Measurements from ENCODE around the gene TSPAN18.

TSPAN18 gene

GRCh38 chr11:44726283-44727113 lies at the start of gene TSPAN18:
Gene TSPAN18 (plus strand): TSS chr11:44726962. CDS start chr11:44906417, 179,455 bp downstream.
- no peak for DNase-seq (ENCODE audit: low spot score)

- DNase-seq (ENCODE audit: low spot score): no peak
Measured at GRCh38 chr11:44680982-44681597, 45.7 kb upstream of the TSPAN18 start.

DNA sequence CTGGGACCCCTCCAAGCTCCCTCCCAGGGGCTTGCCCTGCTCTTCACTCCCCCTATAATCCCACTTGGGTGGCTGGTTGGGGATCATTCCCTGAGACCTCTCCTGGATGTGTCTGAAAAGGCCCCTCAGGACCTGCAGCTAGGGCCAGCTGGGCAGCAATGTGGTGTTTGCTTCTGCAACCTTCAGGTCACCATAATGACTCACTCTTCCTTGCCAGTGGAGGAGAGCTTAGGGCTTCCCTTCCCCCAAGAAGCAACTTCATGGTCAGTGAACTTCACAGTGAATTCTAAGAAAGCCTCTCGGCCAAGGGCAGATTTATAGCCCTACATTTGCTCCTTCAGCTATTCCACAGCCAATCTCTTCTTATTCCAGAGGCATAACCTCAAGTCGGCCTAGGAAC lies 45.1 kb upstream of the TSPAN18 start:
- no peak for DNase-seq (ENCODE audit: low spot score)

- no peak for DNase-seq (ENCODE audit: low spot score)
Measured at GRCh38 chr11:44684859-44685281, 41.9 kb upstream of the TSPAN18 start.

GRCh38 chr11:44687388-44687787 lies 39.4 kb upstream of the TSPAN18 start:
- no peak for DNase-seq (ENCODE audit: low spot score)

GRCh38 chr11:44689265-44689664 lies 37.5 kb upstream of the TSPAN18 start:
- no peak for DNase-seq (ENCODE audit: low spot score)

GRCh38 chr11:44690651-44691050 lies 36.1 kb upstream of the TSPAN18 start:
- no peak for DNase-seq (ENCODE audit: low spot score)

DNA sequence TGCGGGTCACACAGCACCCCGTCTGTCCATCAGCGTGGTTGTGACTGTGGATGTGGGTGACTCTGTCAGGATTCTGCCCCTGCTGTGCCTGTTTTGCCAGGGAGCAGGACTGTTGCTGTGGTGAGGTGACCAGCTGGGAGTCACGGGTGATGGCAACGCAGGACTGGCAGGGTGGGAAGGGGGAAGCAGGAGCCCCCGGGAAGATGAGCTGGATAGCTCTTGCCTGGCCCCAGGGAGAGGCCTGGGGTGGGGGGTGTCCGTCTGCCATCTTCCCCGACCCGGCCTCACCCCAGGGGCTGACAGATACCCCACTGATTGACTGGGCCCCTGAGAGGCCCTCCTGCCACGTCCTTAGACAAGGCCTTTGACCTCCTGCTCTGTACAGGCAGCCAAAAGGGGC lies 34.3 kb upstream of the TSPAN18 start:
- DNase-seq (ENCODE audit: low spot score): no peak

DNA sequence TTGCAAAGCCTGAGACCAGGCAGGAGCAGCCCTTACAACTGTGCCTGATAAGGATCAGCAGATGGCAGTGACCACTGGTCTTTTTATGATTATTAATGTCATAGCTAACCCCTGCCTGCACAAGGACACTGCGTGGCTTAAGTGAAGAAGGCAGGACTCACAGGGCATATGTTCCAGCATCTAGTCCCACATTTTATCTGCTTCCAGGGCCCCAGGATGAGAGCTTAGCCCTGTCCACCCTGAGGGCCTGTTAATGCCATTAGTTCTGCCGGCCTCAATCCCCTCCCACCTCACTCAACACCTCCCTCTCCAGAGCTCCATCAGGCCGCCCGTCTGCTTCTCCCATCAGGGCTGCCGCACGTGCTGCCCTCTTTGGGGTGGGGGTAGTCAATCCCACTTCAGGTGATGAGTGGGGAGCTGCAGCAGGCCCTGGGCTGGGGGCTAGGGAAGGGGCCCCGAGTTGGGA lies 33.1 kb upstream of the TSPAN18 start:
- no peak for DNase-seq (ENCODE audit: low spot score)

DNA sequence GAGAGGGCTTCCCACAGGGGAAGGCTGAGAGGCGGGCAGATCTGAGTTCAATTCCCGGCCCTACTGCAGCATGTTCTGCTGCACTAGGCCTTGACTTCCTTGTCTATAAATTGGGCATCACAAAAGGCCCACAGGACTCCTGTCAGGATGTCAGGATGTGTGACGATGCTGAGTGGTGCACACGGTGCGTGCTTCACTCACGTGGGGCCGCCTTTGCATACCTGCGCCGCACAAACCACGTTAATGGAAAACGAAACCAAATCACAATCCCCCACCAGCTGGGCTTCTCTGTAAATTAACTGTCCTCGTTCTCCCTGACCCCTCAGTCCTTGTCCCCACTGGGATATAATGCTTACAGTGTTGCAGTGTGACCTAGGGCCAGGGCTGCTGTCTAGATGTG lies 32.3 kb upstream of the TSPAN18 start:
- DNase-seq (ENCODE audit: low spot score): no peak

DNA sequence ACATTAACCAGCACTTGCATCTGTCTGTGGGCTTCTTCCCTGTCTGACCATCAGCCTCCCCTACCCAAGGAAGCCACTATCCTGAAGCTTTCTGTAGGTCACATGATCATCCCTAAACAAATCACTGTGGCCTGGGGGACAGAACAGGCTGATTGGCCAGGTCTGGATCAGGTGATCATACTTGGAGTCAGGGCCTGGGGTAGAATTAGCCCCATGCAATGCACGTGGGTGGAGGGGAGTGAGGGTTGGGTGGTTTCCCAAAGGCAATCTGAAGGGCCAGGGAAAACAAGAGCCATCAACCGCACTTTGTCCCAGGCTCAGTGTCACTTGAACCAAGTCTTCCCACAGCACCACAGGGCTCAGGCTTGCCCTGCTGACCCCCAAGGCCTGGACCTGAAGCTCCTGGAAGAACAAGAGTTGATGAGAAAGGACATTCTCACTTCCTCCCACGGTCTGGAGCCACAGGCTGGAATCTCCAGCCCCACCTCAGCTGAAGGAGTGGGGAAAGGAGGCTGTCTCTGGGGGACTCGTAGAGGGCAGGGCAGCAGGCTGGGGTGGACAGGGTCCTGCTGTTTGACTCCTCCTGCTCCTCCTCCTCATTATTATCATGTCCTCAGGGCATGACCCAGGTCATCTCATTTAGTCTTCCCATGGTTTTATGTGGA lies 31.5 kb upstream of the TSPAN18 start:
- DNase-seq (ENCODE audit: low spot score): no peak

GRCh38 chr11:44698252-44698912 lies 28.4 kb upstream of the TSPAN18 start:
- no peak for DNase-seq (ENCODE audit: low spot score)

DNA sequence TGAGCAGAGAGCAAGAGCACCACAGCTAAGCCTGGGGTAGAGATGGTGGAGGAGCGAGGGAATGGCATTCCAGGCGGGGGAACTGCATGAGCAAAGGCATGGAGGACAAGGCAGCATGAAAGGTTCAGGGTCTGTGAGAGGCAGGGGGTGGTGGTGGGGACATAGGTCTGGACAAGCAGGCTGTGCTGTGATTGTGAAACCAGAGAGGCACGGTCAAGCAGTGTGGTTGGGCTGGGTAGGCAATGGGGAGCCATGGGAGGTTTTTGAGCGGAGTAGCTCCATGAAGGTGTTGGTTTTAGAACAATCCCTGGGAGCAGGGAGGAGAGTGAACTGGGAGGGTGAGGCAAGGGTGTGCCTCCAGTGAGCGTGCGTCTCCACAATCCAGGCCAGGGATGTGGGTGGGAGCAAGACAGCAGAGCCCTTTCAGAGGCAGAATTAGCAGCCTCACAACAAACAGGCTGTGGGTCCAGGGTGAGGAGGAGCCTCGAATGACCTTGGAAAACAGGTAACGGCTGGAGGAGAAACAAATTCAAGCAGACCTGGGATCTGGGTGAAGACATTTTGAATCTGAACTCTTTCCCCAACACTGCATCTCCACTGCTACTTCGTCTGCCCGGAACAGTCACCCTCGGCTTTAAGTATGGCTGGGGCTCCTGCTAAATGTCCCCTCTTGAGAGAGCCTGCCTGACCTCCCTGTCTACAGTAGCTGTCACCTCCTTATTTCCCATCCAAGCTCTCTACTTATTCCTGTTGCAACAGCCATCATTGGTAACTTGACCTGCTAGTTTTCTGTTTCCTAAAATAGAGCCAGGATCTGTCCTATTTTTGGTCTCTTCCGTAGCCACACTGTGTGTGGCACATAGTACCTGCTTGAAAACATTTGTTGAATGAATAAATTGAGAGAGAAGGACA lies 27.0 kb upstream of the TSPAN18 start:
- no peak for DNase-seq (ENCODE audit: low spot score)

DNA sequence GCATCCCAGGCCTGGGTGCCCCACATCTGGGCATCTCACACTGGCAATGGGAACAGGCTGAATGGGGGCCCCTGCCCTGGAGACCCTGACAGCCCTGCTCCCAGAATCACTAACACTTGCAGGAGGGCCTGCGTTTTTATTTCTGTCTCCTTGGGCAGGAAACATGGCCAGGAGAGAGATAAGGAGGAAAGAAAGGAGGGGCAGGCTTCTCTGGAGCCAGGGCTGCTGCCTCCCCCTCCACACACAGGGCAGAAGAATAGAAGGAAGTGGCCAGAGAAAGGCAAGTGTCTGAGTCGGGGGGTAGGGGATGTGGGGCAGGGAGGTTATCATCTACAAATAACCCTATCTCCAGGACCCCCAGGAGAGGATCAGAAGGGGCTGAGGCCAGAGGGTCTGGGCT lies 25.5 kb upstream of the TSPAN18 start:
- no peak for DNase-seq (ENCODE audit: low spot score)

DNA sequence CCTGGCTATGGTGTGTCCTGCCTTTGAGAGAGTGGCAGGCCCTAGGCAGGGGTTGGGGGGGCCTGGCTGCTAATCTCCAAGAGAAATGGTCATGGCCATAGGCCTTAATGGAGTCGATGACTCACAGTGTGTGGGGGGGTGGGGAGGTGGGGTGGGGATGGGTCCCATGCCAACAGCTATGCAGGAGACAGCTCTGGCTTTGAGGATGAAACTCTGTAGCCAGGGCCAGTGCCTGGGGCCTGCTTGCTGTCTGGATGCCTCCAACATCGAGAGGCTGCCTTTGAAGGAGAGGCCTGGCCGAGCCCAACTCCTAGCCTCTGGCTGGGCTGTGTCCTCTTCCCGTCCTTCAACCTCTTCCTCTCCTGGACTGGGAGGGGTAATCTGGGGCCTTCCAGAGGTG lies 23.9 kb upstream of the TSPAN18 start:
- no peak for DNase-seq (ENCODE audit: low spot score)

GRCh38 chr11:44707094-44707493 lies 19.7 kb upstream of the TSPAN18 start:
- DNase-seq (ENCODE audit: low spot score): no peak

- DNase-seq (ENCODE audit: low spot score): no peak
Measured at GRCh38 chr11:44708009-44708408, 18.8 kb upstream of the TSPAN18 start.

GRCh38 chr11:44708523-44709280 lies 18.1 kb upstream of the TSPAN18 start:
- no peak for DNase-seq (ENCODE audit: low spot score)

DNA sequence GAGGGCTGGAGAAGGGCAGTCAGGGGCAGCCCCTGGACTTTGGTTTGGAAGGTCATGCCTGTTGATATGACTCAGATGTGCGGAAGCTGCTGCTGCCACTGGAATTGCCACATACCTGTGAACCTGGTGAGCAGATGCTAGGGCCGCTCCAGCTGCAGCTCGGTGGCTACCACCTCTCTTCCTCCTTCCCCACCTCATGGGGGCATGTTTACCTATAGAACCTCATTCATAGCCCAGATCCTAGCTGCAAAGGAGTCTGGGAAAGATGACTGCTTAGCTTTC lies 17.5 kb upstream of the TSPAN18 start:
- peak; percentile 33 for DNase-seq (ENCODE audit: low spot score)

DNA sequence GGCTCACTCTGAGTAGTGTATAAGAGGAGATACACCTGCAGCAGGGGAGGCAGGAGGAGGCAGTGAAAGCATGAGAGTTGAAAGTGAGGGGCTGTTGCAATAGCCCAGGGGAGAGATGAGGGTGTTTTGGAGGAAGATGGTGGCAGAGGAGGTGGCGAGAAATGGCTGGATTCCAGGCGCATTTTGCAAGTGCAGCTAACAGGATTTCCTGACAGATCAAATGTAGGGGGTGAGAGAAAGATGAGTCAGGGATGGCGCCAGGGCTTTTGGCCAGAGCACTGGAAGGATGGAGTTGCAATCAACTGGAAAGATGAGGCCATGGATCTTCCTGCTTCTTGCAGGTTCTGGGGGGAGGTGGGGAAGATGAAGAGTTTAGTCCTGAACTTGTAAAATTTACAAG lies 16.8 kb upstream of the TSPAN18 start:
- DNase-seq (ENCODE audit: low spot score): no peak
